NK-92 (cell line): ENCODE data around the gene CRABP2.
A peak's percentile ranks its signal among the peaks of the same experiment; 100 is the strongest.

Experiments used
- DNase-seq: peaks from one replicate; lab custom pipeline; 2025; ENCODE audit not compliant: unreplicated experiment; lab: John Stamatoyannopoulos, UW

CRABP2 gene

GRCh38 chr1:156742017-156742416, 36.6 kb upstream of the CRABP2 start:
- DNase-seq, result no peak

- DNase-seq, result no peak
These were observed 36.1 kb upstream of the CRABP2 start for GRCh38 chr1:156741481-156741983.

- peak; percentile 94 for DNase-seq
These were observed 35.5 kb upstream of the CRABP2 start, which contains the start of gene MRPL24 for GRCh38 chr1:156740741-156741480. MRPL24 (minus strand) TSS chr1:156741088; CDS start chr1:156738704, 2,384 bp downstream.

GRCh38 chr1:156740237-156740740, 34.9 kb upstream of the CRABP2 start:
- DNase-seq, result no peak

- DNase-seq, result no peak
These were observed 33.5 kb upstream of the CRABP2 start for GRCh38 chr1:156738916-156739315.

GRCh38 chr1:156738407-156738806, 33.0 kb upstream of the CRABP2 start:
- DNase-seq, result no peak

- no peak for DNase-seq
These were observed 28.7 kb upstream of the CRABP2 start for GRCh38 chr1:156733989-156734584.

GRCh38 chr1:156728599-156729462, 23.4 kb upstream of the CRABP2 start, which contains the start of gene ISG20L2:
ISG20L2 (minus strand) TSS chr1:156728766; CDS start chr1:156727652, 1,114 bp downstream.
- DNase-seq, result peak; percentile 87

- DNase-seq, result no peak
These were observed 22.7 kb upstream of the CRABP2 start, which contains the start of gene METTL25B for GRCh38 chr1:156727926-156728598. METTL25B (plus strand) TSS chr1:156728469; CDS start chr1:156729105, 636 bp downstream.

- no peak for DNase-seq
These were observed 22.1 kb upstream of the CRABP2 start for GRCh38 chr1:156727492-156727891.

- no peak for DNase-seq
These were observed 21.3 kb upstream of the CRABP2 start for GRCh38 chr1:156726549-156727226.

GRCh38 chr1:156725683-156726280, 20.4 kb upstream of the CRABP2 start:
- DNase-seq, result no peak

GRCh38 chr1:156721535-156721934, 16.2 kb upstream of the CRABP2 start:
- DNase-seq, result no peak

GRCh38 chr1:156721131-156721530, 15.7 kb upstream of the CRABP2 start:
- DNase-seq, result no peak

GRCh38 chr1:156717351-156717750, 12.0 kb upstream of the CRABP2 start:
- no peak for DNase-seq

- DNase-seq, result no peak
These were observed 9.4 kb upstream of the CRABP2 start for GRCh38 chr1:156714830-156715229.

- no peak for DNase-seq
These were observed 7.2 kb upstream of the CRABP2 start for GRCh38 chr1:156712626-156713025.

GRCh38 chr1:156711011-156711817, 5.8 kb upstream of the CRABP2 start:
- no peak for DNase-seq
